GM23338 (cell line): ENCODE data around the gene NAALADL2. TPM values are rescaled to one million over a fixed set of nuclear protein-coding genes. Genes with fewer than 3 reads are reported as not detected.

Experiments used
- ATAC-seq: fragments of 200-7000 bp; cut with Tn5 transposase; 3 replicates; pipeline ENCODE4 v1.9.1; 2020
- DNase-seq: peaks from one replicate; pipeline ENCODE4 v3.0.0-alpha.2; 2015; ENCODE audit warnings: low spot score
- H2AFZ ChIP-seq: fragments of 200-600 bp; sonication (generic); 2 replicates; pipeline ENCODE4 v1.8.0; 2016; ENCODE audit warnings: antibody characterized with exemption, mild to moderate bottlenecking, moderate library complexity
- H3F3A ChIP-seq: fragments of 200-600 bp; sonication (generic); replicated peaks from 2 replicates; pipeline ENCODE4 v1.8.0; 2017; ENCODE audit warnings: antibody characterized with exemption, mixed run types, low read depth
- H3K27ac ChIP-seq: fragments of 200-600 bp; sonication (generic); 2 replicates; pipeline ENCODE4 v1.6.1; 2016; ENCODE audit warnings: low read depth
- H3K27me3 ChIP-seq: fragments of 200-600 bp; sonication (generic); 2 replicates; pipeline ENCODE4 v1.8.0; 2016; ENCODE audit warnings: mild to moderate bottlenecking, mixed run types, moderate library complexity; ENCODE audit not compliant: insufficient read depth
- H3K36me3 ChIP-seq: fragments of 200-600 bp; sonication (generic); 2 replicates; pipeline ENCODE4 v1.8.0; 2016; ENCODE audit warnings: mild to moderate bottlenecking; ENCODE audit not compliant: insufficient read depth
- H3K4me1 ChIP-seq: fragments of 200-600 bp; sonication (generic); 2 replicates; pipeline ENCODE4 v1.8.0; 2016; ENCODE audit warnings: mild to moderate bottlenecking, moderate library complexity; ENCODE audit not compliant: insufficient read depth
- H3K4me2 ChIP-seq: fragments of 200-600 bp; sonication (generic); 2 replicates; pipeline ENCODE4 v1.7.1; 2017; ENCODE audit warnings: mixed run types
- H3K4me3 ChIP-seq: fragments of 200-600 bp; sonication (generic); 2 replicates; pipeline ENCODE4 v1.6.1; 2016; ENCODE audit warnings: mixed run types
- H3K79me2 ChIP-seq: fragments of 200-600 bp; sonication (generic); replicated peaks from 2 replicates; pipeline ENCODE4 v1.8.0; 2017; ENCODE audit warnings: mild to moderate bottlenecking; ENCODE audit not compliant: insufficient read depth
- H3K9me2 ChIP-seq: fragments of 200-600 bp; sonication (generic); 2 replicates; pipeline ENCODE4 v1.8.0; 2017; ENCODE audit not compliant: insufficient read depth
- H4K20me1 ChIP-seq: fragments of 200-600 bp; sonication (generic); replicated peaks from 2 replicates; pipeline ENCODE4 v1.8.0; 2017; ENCODE audit warnings: mild to moderate bottlenecking; ENCODE audit not compliant: insufficient read depth
- H3K27ac Mint-ChIP-seq: 2 replicates; pipeline ENCODE4 v1.8.0; 2020; ENCODE audit warnings: inconsistent platforms, mild to moderate bottlenecking, moderate library complexity, mixed read lengths
- H3K27me3 Mint-ChIP-seq: 3 replicates; pipeline ENCODE4 v1.8.0; 2022; ENCODE audit warnings: low read depth, mild to moderate bottlenecking, moderate library complexity, mixed read lengths, inconsistent platforms; ENCODE audit not compliant: insufficient read depth, poor library complexity
- H3K36me3 Mint-ChIP-seq: 3 replicates; pipeline ENCODE4 v1.8.0; 2021; ENCODE audit warnings: low read depth, mild to moderate bottlenecking, inconsistent platforms, moderate library complexity, mixed read lengths
- H3K4me1 Mint-ChIP-seq: 3 replicates; pipeline ENCODE4 v1.8.0; 2020; ENCODE audit warnings: mild to moderate bottlenecking, inconsistent platforms, mixed read lengths
- H3K4me3 Mint-ChIP-seq: 3 replicates; pipeline ENCODE4 v1.8.0; 2021; ENCODE audit warnings: moderate library complexity, mild to moderate bottlenecking, inconsistent platforms, mixed read lengths
- H3K9me3 Mint-ChIP-seq: 3 replicates; pipeline ENCODE4 v1.8.0; 2020; ENCODE audit warnings: moderate library complexity, mild to moderate bottlenecking, inconsistent platforms, mixed read lengths
- CREB1 ChIP-seq: fragments of 250-450 bp; sonication (Bioruptor Pico); IDR thresholded peaks from 2 replicates; pipeline ENCODE4 v1.5.0; 2020; ENCODE audit warnings: low read depth, mild to moderate bottlenecking, moderate library complexity
- EZH2 ChIP-seq: fragments of 200-600 bp; sonication (generic); IDR thresholded peaks from one replicate; pipeline ENCODE4 v1.8.0; 2017; ENCODE audit warnings: antibody characterized with exemption, mild to moderate bottlenecking, low read depth; ENCODE audit not compliant: unreplicated experiment
- EZH2phosphoT487 ChIP-seq: fragments of 200-600 bp; sonication (generic); IDR thresholded peaks from one replicate; pipeline ENCODE4 v1.8.1; 2018; ENCODE audit warnings: antibody characterized with exemption; ENCODE audit not compliant: unreplicated experiment
- JUNB ChIP-seq: IDR thresholded peaks from one replicate; pipeline ENCODE4 v1.6.1; 2016; ENCODE audit warnings: antibody characterized with exemption; ENCODE audit not compliant: unreplicated experiment
- NANOG ChIP-seq: IDR thresholded peaks from 2 replicates; pipeline ENCODE4 v1.6.1; 2016; ENCODE audit warnings: antibody characterized with exemption, borderline replicate concordance
- STAT1 ChIP-seq: IDR thresholded peaks from one replicate; pipeline ENCODE4 v1.6.1; 2016; ENCODE audit warnings: antibody characterized with exemption; ENCODE audit not compliant: unreplicated experiment
- ZNF114 ChIP-seq: fragments of 250-450 bp; sonication (Bioruptor Pico); IDR thresholded peaks from 2 replicates; pipeline ENCODE4 v1.5.0; 2020; ENCODE audit warnings: mild to moderate bottlenecking, moderate library complexity
- ZNF331 ChIP-seq: fragments of 250-450 bp; sonication (Bioruptor Pico); IDR thresholded peaks from 2 replicates; pipeline ENCODE4 v1.5.0; 2020; ENCODE audit warnings: low read depth, mild to moderate bottlenecking, moderate library complexity
- polyA plus RNA-seq: library from polyadenylated mRNA; unstranded; fragments of >200 nt; fragmentation: Nextera tagmentation; extraction: Ambion mirVana; gene quantifications from 2 replicates; pipeline ENCODE4 v1.2.1, GENCODE V29; 2016
- total RNA-seq: library from RNA; depleted of rRNA; stranded (reverse); fragments of >200 nt; shearing (Covaris generic); gene quantifications from 2 replicates; pipeline ENCODE4 v1.2.3, GENCODE V29; 2014
- TF ChIP-seq, protein P1 (sequence below), 2 experiments: fragments of 200-600 bp in 1 of 2; sonication (generic) in 1 of 2; conservative IDR thresholded peaks; 2 replicates each; pipeline versions ENCODE4 v1.5.1 to v1.6.1; 2016 to 2017; ENCODE audit warnings: antibody characterized with exemption in 2 of 2, low read depth in 2 of 2, mild to moderate bottlenecking in 2 of 2, moderate library complexity in 1 of 2
- TF ChIP-seq, protein P2 (sequence below): IDR thresholded peaks from one replicate; pipeline ENCODE4 v1.6.1; 2018; ENCODE audit warnings: antibody characterized with exemption; ENCODE audit not compliant: unreplicated experiment
- TF ChIP-seq, protein P3 (sequence below): IDR thresholded peaks from 2 replicates; pipeline ENCODE4 v1.6.1; 2016; ENCODE audit warnings: antibody characterized with exemption

The NAALADL2 gene
- total and polyA plus RNA-seq, 2 experiments from 2014 or later: 1.6 to 2.6 TPM

- TF ChIP-seq, protein P1, sequence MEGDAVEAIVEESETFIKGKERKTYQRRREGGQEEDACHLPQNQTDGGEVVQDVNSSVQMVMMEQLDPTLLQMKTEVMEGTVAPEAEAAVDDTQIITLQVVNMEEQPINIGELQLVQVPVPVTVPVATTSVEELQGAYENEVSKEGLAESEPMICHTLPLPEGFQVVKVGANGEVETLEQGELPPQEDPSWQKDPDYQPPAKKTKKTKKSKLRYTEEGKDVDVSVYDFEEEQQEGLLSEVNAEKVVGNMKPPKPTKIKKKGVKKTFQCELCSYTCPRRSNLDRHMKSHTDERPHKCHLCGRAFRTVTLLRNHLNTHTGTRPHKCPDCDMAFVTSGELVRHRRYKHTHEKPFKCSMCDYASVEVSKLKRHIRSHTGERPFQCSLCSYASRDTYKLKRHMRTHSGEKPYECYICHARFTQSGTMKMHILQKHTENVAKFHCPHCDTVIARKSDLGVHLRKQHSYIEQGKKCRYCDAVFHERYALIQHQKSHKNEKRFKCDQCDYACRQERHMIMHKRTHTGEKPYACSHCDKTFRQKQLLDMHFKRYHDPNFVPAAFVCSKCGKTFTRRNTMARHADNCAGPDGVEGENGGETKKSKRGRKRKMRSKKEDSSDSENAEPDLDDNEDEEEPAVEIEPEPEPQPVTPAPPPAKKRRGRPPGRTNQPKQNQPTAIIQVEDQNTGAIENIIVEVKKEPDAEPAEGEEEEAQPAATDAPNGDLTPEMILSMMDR (conservative IDR thresholded peaks at IDR 0.05; ENCODE audit: low read depth in 2 of 2): no peak
- no peak for TF ChIP-seq NANOG
Measured at GRCh38 chr3:174940151-174940550, 81.0 kb downstream of the NAALADL2 start (continued).

DNA sequence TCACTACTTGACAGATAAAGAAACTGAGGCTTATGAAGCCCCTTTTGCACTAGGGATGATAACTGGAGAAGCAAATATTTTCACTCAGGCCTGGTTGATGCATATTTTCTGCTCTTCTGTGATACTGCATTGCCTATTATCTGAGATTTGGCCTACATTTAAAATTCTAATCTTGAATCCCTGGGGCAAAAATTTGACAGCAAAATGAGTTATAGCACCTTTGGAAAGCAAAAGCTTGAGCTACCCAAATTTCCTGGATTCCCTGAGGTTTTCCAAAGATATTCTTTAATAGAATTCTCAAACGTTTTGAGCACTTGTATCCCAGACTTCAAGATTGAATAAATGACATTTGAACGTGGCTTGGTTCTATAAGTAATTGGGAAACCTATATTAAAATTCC lies 86.1 kb downstream of the NAALADL2 start:
- Histone ChIP-seq H3K4me3 (no peak overlapping the region), H3F3A (no peaks in the 10 kb centered on the region), H3K36me3 (no peaks in the 10 kb centered on the region), H3K79me2 (no peaks in the 10 kb centered on the region), H3K4me2 (no peak overlapping the region), H3K9me2 (peaks cover 7% of the 10 kb centered on the region), H3K4me1 (peaks cover 6% of the 10 kb centered on the region; the same call in 1 of the 2 replicates), H4K20me1 (no peaks in the 10 kb centered on the region), H2AFZ (no peak overlapping the region), H3K27me3 (no peaks in the 10 kb centered on the region), H3K27ac (no peak overlapping the region)
- no peaks in the 10 kb centered on the region; the same call in 2 of the 3 replicates for H3K9me3 Mint-ChIP-seq
- H3K4me1 Mint-ChIP-seq: peaks cover 8% of the 10 kb centered on the region
- H3K27ac Mint-ChIP-seq: no peak overlapping the region
- no peak overlapping the region for H3K4me3 Mint-ChIP-seq
- peaks cover 1% of the 10 kb centered on the region for H3K27me3 Mint-ChIP-seq
- no peaks in the 10 kb centered on the region; the same call in 2 of the 3 replicates for H3K36me3 Mint-ChIP-seq
- DNase-seq (no peak), ATAC-seq (no peak)
- no peak for TF ChIP-seq EZH2
- TF ChIP-seq CREB1 (CRISPR knock-in tag): no peak
- TF ChIP-seq NANOG: no peak

DNA sequence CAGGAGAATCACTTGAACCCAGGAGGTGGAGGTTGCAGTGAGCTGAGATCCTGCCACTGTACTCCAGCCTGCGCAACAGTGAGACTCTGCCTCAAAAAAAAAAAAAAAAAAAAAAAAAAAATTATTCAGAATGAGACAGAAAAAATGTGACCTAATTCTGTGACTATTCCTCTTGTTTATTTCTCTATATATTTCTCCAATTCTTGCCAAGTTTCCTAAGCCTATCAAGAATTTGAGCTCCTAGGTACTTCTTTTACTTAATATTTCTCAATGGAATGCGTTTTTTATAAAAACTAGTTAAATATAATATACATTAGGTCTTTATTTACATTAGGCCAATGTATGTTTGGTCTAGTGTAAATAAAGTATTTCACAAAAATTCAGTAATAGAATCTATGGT lies 86.8 kb downstream of the NAALADL2 start:
- Histone ChIP-seq H3K9me2 (peaks cover 3% of the 10 kb centered on the region; the same call in 1 of the 2 replicates), H3K79me2 (no peaks in the 10 kb centered on the region), H3F3A (no peaks in the 10 kb centered on the region), H3K4me2 (no peak overlapping the region), H3K27me3 (no peaks in the 10 kb centered on the region), H3K36me3 (no peaks in the 10 kb centered on the region), H2AFZ (no peak overlapping the region), H3K27ac (no peak overlapping the region), H3K4me1 (peaks cover 6% of the 10 kb centered on the region; the same call in 1 of the 2 replicates), H3K4me3 (no peak overlapping the region), H4K20me1 (no peaks in the 10 kb centered on the region)
- no peak overlapping the region for H3K27ac Mint-ChIP-seq
- H3K4me3 Mint-ChIP-seq: no peak overlapping the region
- H3K36me3 Mint-ChIP-seq: no peaks in the 10 kb centered on the region; the same call in 2 of the 3 replicates
- DNase-seq: no peak
- TF ChIP-seq ZNF331 (CRISPR knock-in tag) (no peak), EZH2phosphoT487 (no peak), ZNF114 (CRISPR knock-in tag) (no peak), STAT1 (no peak), JUNB (no peak), NANOG (no peak), CREB1 (CRISPR knock-in tag) (no peak)
- TF ChIP-seq, protein P2, sequence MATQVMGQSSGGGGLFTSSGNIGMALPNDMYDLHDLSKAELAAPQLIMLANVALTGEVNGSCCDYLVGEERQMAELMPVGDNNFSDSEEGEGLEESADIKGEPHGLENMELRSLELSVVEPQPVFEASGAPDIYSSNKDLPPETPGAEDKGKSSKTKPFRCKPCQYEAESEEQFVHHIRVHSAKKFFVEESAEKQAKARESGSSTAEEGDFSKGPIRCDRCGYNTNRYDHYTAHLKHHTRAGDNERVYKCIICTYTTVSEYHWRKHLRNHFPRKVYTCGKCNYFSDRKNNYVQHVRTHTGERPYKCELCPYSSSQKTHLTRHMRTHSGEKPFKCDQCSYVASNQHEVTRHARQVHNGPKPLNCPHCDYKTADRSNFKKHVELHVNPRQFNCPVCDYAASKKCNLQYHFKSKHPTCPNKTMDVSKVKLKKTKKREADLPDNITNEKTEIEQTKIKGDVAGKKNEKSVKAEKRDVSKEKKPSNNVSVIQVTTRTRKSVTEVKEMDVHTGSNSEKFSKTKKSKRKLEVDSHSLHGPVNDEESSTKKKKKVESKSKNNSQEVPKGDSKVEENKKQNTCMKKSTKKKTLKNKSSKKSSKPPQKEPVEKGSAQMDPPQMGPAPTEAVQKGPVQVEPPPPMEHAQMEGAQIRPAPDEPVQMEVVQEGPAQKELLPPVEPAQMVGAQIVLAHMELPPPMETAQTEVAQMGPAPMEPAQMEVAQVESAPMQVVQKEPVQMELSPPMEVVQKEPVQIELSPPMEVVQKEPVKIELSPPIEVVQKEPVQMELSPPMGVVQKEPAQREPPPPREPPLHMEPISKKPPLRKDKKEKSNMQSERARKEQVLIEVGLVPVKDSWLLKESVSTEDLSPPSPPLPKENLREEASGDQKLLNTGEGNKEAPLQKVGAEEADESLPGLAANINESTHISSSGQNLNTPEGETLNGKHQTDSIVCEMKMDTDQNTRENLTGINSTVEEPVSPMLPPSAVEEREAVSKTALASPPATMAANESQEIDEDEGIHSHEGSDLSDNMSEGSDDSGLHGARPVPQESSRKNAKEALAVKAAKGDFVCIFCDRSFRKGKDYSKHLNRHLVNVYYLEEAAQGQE: no peak
- TF ChIP-seq, protein P3, sequence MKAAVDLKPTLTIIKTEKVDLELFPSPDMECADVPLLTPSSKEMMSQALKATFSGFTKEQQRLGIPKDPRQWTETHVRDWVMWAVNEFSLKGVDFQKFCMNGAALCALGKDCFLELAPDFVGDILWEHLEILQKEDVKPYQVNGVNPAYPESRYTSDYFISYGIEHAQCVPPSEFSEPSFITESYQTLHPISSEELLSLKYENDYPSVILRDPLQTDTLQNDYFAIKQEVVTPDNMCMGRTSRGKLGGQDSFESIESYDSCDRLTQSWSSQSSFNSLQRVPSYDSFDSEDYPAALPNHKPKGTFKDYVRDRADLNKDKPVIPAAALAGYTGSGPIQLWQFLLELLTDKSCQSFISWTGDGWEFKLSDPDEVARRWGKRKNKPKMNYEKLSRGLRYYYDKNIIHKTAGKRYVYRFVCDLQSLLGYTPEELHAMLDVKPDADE: no peak
- TF ChIP-seq, protein P1 (conservative IDR thresholded peaks at IDR 0.05; ENCODE audit: low read depth in 2 of 2): no peak
- no peak for ATAC-seq
- H3K27me3 Mint-ChIP-seq: peaks cover 1% of the 10 kb centered on the region
- H3K4me1 Mint-ChIP-seq: peaks cover 8% of the 10 kb centered on the region
- H3K9me3 Mint-ChIP-seq: no peaks in the 10 kb centered on the region
